DMS114 treated with DMSO at 0.1 percent for 48 hours (cell line): ENCODE data around the gene FBXL22.

Experiments
- DNase-seq: peaks from one replicate; lab custom pipeline; 2025; ENCODE audit not compliant: unreplicated experiment; lab: John Stamatoyannopoulos, UW

Gene FBXL22, protein sequence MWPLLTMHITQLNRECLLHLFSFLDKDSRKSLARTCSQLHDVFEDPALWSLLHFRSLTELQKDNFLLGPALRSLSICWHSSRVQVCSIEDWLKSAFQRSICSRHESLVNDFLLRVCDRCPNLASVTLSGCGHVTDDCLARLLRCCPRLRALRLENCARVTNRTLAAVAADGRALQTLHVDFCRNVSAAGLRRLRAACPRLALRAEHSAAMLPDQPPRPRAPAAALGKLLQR

GRCh38 chr15:63597038-63597790, at the start of gene FBXL22:
Gene FBXL22, plus strand, starts transcription at chr15:63597387. Its CDS starts 6 bp downstream, at chr15:63597393.
- no peak for DNase-seq

GRCh38 chr15:63551400-63551799, 45.8 kb upstream of the FBXL22 start:
- no peak for DNase-seq

GRCh38 chr15:63553388-63553791, 43.8 kb upstream of the FBXL22 start:
- no peak for DNase-seq

GRCh38 chr15:63554337-63554927, 42.8 kb upstream of the FBXL22 start:
- no peak for DNase-seq

DNA sequence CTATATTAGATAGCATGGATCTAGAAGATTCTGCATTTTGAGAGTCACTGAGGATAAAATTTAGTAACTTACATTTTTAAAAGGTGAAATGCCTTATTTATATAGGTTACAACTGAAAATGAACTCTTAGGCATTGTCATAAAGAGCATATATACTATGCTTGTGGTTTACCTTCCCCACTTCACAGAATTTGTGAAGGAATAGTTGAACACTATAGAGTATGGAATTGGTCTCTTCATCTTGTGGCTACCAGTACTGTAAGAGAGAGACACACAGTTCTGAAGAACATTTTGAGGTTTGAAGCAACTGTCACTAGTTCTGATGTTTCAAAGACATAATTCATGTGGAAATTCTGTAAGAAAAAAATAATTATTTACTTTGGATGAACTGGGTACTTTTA, 41.7 kb upstream of the FBXL22 start:
- no peak for DNase-seq

GRCh38 chr15:63556246-63556645, 40.9 kb upstream of the FBXL22 start:
- no peak for DNase-seq

GRCh38 chr15:63556736-63557135, 40.5 kb upstream of the FBXL22 start:
- DNase-seq = no peak

DNA sequence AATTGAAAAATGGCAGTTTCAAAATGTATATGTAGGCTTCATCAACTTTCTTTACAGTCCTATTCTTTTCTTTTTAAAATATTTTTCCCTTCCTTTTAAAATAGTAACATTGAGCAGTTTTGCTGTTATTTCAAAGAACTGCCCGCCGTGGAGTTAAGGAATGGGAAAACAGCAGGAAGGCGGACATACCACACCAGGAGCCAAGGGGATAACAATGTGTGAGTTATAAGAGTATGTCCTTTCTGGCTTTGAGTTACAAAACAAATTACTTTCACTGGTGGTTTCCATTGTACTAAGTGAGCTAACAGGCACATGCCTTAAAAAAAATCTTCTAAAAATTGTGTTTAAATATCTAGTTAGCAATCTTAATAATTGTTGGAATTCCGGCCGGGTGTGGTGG, 37.4 kb upstream of the FBXL22 start:
- DNase-seq = no peak

DNA sequence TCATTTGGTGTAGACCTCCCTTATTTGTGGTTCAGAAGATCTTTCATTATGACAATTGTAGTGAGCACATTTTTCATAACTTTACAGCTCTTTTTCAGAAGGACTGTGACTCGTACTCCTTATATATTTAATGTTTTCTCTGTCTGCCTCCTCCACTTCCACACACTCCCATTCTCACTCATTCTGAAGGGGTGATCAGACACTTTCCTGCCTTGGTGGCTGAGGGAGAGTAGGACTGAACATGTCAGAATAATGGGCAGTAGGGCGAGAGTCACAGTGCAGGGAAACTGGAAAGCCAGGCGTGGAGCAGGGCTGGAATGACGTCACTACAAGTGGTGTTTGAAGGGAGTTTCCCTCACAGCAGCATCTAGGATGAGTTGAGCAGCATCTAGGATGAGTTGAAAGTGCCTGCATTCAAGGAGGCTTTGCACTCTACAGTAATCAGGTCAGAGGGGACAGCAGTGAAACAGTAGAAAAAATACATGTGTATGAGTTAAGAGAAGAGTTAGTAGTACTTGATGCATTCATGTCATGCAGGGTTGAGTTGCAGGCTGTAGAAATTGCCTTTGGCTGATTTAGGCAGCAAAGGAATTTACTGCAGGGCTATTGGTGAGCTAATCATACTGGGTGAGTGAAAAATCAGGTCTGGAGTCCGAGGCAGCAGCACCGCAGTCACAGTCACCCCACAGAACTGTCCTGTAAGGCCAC, 36.3 kb upstream of the FBXL22 start:
- no peak for DNase-seq

DNA sequence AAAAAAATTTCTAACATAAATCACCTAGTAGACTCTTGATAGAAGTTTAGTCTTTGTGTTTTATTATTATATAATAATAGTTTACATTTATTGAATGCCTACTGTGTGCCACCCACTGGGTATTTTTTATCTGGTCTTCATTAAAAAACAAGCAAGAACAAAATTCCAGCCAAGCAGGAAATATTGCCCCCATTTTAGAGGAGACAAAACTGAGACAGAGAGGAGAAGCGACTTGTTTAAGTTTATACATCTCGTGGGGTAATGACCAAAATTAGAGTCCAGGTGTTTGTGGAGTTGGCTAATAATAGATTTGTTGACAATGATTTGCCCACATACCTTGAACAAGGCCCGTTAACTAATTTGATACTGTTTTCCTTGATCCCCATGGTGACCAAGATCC, 33.1 kb upstream of the FBXL22 start:
- no peak for DNase-seq

DNA sequence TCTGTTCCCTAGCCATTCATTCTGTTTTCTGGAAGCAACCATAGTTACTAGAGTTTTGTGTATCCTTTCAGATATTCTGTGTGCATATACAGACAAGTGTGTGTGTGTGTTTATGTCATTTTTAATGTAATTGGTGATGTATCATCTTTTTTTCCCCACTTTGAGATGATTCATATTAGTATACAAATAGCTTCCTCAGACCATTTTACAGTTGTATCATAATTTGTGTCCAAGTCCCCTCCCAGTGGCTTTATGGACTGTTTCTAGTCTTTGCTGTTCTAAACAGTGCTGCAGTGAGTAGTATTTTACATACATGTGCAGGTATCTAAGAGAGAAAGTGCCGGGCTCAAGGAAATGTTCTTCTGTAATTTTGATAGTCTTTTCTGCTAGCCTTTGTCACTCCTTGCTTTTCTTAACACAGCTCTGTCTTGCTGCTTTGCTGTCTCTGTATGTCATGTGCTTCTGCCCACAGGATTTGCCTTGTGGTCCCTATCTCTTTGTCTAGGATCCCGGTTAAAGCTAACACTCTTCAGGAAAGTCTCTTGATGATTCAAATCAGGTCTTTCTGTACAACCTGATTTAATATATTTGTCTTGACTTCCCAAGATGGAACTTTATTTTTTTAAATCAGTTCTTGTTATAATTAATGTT, 31.5 kb upstream of the FBXL22 start:
- DNase-seq = no peak

GRCh38 chr15:63572749-63573464, 24.3 kb upstream of the FBXL22 start:
- DNase-seq = no peak

GRCh38 chr15:63573533-63573932, 23.7 kb upstream of the FBXL22 start:
- DNase-seq = no peak

DNA sequence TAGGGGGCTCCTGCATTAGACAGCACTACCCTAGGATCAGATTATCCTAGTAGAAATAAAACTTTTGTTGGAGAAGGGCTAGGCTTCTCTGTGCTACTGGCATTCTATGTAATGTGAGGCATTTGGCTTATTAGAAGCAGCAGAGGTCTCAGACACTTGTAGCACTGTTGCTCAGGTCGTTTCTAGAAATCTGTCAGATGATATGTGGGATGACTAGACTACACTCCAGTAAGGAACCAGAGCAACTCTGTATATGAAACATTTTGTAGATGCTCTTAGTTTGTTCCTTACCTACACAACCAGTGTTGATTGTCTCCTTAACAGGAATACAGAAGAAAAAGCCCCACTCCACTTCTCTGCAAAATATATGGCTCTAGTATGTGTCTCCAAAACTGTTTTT, 21.9 kb upstream of the FBXL22 start:
- DNase-seq = no peak

DNA sequence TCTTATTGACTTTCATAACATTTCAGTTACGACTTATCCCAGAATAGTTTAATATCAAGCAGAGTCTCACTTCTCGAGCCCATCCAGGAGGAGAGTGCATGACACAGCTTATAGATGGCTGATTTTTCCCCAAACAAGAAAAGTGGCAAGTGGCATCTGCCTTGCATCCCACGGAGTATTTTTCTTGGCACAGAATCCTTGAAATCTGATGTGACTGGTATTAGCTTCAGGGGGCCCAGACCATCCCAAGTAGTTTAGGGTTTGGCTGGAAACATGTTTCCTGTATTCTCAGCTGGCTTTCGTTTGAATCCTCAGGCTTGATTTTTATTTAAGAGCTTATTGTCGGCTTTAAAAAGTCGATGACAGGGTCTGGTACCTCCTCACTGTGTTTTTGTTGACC, 20.7 kb upstream of the FBXL22 start:
- no peak for DNase-seq

DNA sequence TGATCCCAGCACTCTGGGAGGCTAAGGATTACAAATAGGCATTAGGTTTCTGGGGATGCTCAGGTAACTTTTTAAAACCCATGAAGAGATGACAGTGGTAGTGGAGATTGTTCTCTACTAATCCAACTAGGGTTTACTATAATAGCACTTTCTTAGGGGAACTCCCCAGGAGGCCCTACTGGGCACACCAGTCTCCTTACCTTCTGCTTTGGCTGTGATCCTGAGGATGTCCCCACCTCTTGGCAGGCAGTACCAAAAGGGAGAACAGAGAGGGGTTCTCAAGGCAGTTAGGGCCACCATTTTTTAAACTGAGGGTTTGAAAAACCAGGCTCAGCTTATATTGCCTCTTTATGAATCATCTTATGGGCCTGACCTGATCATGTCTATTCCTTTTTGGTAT, 15.0 kb upstream of the FBXL22 start:
- DNase-seq = no peak

GRCh38 chr15:63582718-63583426, 14.3 kb upstream of the FBXL22 start:
- DNase-seq = no peak

GRCh38 chr15:63586790-63587189, 10.4 kb upstream of the FBXL22 start:
- DNase-seq = no peak

GRCh38 chr15:63587527-63587926, 9.7 kb upstream of the FBXL22 start:
- no peak for DNase-seq

GRCh38 chr15:63588826-63589225, 8.4 kb upstream of the FBXL22 start:
- DNase-seq = no peak
